Liver (tissue), 9 donors: ENCODE measurements around the gene FRAS1. TPM values are rescaled to one million over a fixed set of nuclear protein-coding genes. Genes with fewer than 3 reads are reported as not detected.

Experiments used
- DNase-seq: peaks from one replicate; pipeline ENCODE4 v3.0.0-alpha.2; 2017; ENCODE audit warnings: low spot score
- H3K27ac ChIP-seq, 2 donors: one replicate each; pipeline ENCODE4 v1.7.0; 2013; ENCODE audit warnings: inconsistent platforms in 2 of 2, low read length in 2 of 2, control low read depth in 1 of 2, low read depth in 1 of 2, mild to moderate bottlenecking in 1 of 2
- H3K27me3 ChIP-seq, 4 donors: one replicate each; pipeline versions ENCODE4 v1.6.1 to v1.7.0; 2013; ENCODE audit warnings: low read length in 3 of 4, inconsistent platforms in 1 of 4, mild to moderate bottlenecking in 1 of 4, moderate library complexity in 1 of 4; ENCODE audit not compliant: control insufficient read depth in 4 of 4, insufficient read depth in 4 of 4
- H3K36me3 ChIP-seq, 4 donors: one replicate each; pipeline versions ENCODE4 v1.6.1 to v1.7.0; 2013; ENCODE audit warnings: low read length in 3 of 4, mild to moderate bottlenecking in 3 of 4, low read depth in 1 of 4, moderate library complexity in 1 of 4; ENCODE audit not compliant: control insufficient read depth in 4 of 4, insufficient read depth in 3 of 4
- H3K4me1 ChIP-seq, 4 donors: one replicate each; pipeline versions ENCODE4 v1.6.1 to v1.7.0; 2013; ENCODE audit warnings: low read length in 3 of 4, mild to moderate bottlenecking in 3 of 4, moderate library complexity in 1 of 4; ENCODE audit not compliant: control insufficient read depth in 4 of 4, insufficient read depth in 4 of 4
- H3K4me3 ChIP-seq, 3 donors: one replicate each; pipeline versions ENCODE4 v1.6.1 to v1.7.0; 2013; ENCODE audit warnings: low read length in 3 of 3, control low read depth in 1 of 3, low read depth in 1 of 3, mild to moderate bottlenecking in 1 of 3
- H3K9ac ChIP-seq, 2 donors: one replicate each; pipeline ENCODE4 v1.7.0; 2013; ENCODE audit warnings: low read length in 2 of 2, mild to moderate bottlenecking in 2 of 2, moderate library complexity in 2 of 2, control low read depth in 1 of 2, low read depth in 1 of 2
- H3K9me3 ChIP-seq, 4 donors: one replicate each; pipeline versions ENCODE4 v1.6.1 to v1.7.0; 2013; ENCODE audit warnings: low read length in 3 of 4; ENCODE audit not compliant: control insufficient read depth in 4 of 4
- ATF3 ChIP-seq: IDR thresholded peaks from 2 replicates; pipeline ENCODE4 v1.6.1; 2016; ENCODE audit warnings: antibody characterized with exemption
- CTCF ChIP-seq: fragments of 150-350 bp; IDR thresholded peaks from 2 replicates; pipeline ENCODE4 v1.5.1; 2017; ENCODE audit warnings: improper control_type of control experiment, low read depth, low read length; ENCODE audit not compliant: missing input control
- EGR1 ChIP-seq, 2 donors: IDR thresholded peaks; 2 replicates each; pipeline ENCODE4 v1.6.1; 2016 to 2018; ENCODE audit warnings: antibody characterized with exemption in 2 of 2, low read depth in 2 of 2
- FOXA1 ChIP-seq: IDR thresholded peaks from 2 replicates; pipeline ENCODE4 v1.6.1; 2016; ENCODE audit warnings: antibody characterized with exemption
- FOXA2 ChIP-seq: IDR thresholded peaks from 2 replicates; pipeline ENCODE4 v1.6.1; 2016; ENCODE audit warnings: antibody characterized with exemption
- GABPA ChIP-seq, 2 donors: IDR thresholded peaks in 1 of 2; conservative IDR thresholded peaks in 1 of 2; 2 replicates each; pipeline ENCODE4 v1.6.1; 2016; ENCODE audit warnings: antibody characterized with exemption in 2 of 2, mild to moderate bottlenecking in 1 of 2, moderate library complexity in 1 of 2
- HNF4A ChIP-seq, 2 donors: conservative IDR thresholded peaks; 2 replicates each; pipeline ENCODE4 v1.6.1; 2016; ENCODE audit warnings: antibody characterized with exemption in 2 of 2, mild to moderate bottlenecking in 2 of 2
- HNF4G ChIP-seq: IDR thresholded peaks from 2 replicates; pipeline ENCODE4 v1.6.1; 2016; ENCODE audit warnings: antibody characterized with exemption
- MAX ChIP-seq: IDR thresholded peaks from 2 replicates; pipeline ENCODE4 v1.6.1; 2016; ENCODE audit warnings: antibody characterized with exemption
- NR2F2 ChIP-seq: IDR thresholded peaks from 2 replicates; pipeline ENCODE4 v1.6.1; 2016; ENCODE audit warnings: antibody characterized with exemption
- RAD21 ChIP-seq, 2 donors: IDR thresholded peaks; 2 replicates each; pipeline ENCODE4 v1.6.1; 2016; ENCODE audit warnings: antibody characterized with exemption in 2 of 2, mild to moderate bottlenecking in 2 of 2
- REST ChIP-seq: IDR thresholded peaks from 2 replicates; pipeline ENCODE4 v1.6.1; 2016; ENCODE audit warnings: antibody characterized with exemption, mild to moderate bottlenecking
- RXRA ChIP-seq, 2 donors: IDR thresholded peaks; 2 replicates each; pipeline ENCODE4 v1.6.1; 2017 to 2018; ENCODE audit warnings: antibody characterized with exemption in 2 of 2, mild to moderate bottlenecking in 1 of 2
- SP1 ChIP-seq: IDR thresholded peaks from 2 replicates; pipeline ENCODE4 v1.6.1; 2018; ENCODE audit warnings: antibody characterized with exemption, mild to moderate bottlenecking
- TAF1 ChIP-seq: conservative IDR thresholded peaks from 2 replicates; pipeline ENCODE4 v1.6.1; 2016; ENCODE audit warnings: antibody characterized with exemption, mild to moderate bottlenecking
- YY1 ChIP-seq: IDR thresholded peaks from 2 replicates; pipeline ENCODE4 v1.6.1; 2016; ENCODE audit warnings: antibody characterized with exemption, mild to moderate bottlenecking
- WGBS: extraction: QIAGEN DNeasy Blood & Tissue Kit; methylation state at CpG from one replicate; pipeline ENCODE4 v1.1.7; 2013; 5-methylcytosine and 5-hydroxymethylcytosine counted together
- polyA plus RNA-seq, 2 donors: library from polyadenylated mRNA; stranded (reverse) in 1 of 2; unstranded in 1 of 2; fragments of 200-250 nt in 1 of 2; fragments of >200 nt in 1 of 2; fragmentation: Nextera tagmentation in 1 of 2; extraction: Ambion mirVana in 1 of 2; gene quantifications; one replicate each; pipeline versions ENCODE4 v1.2.1 to v1.2.3, GENCODE V29; 2013 to 2015
- total RNA-seq, 2 donors: library from RNA; depleted of rRNA; stranded (reverse); fragments of >200 nt; gene quantifications; one replicate each; pipeline ENCODE4 v1.2.3, GENCODE V29; 2014
- donor health status: healthy.
- donor health status: healthy.
- donor health status: healthy.
- donor health status: healthy.
- donor health status: healthy.

Gene FRAS1
- total and polyA plus RNA-seq, 4 donors = 0.08 to 6.0 (median 1.1) TPM

GRCh38 chr4:78410676-78411075 is 353.6 kb downstream of the FRAS1 start:
- no peaks in the 10 kb centered on the region for H3K4me1 ChIP-seq
- H3K36me3 ChIP-seq = no peaks in the 10 kb centered on the region
- DNase-seq = no peak
- no peaks in the 10 kb centered on the region for H3K9me3 ChIP-seq
- H3K4me3 ChIP-seq = no peak overlapping the region
- TF ChIP-seq YY1 (no peak), RXRA (IDR thresholded peaks at IDR 0.05) (no peak), FOXA2 (no peak), GABPA (IDR thresholded peaks at IDR 0.05 in 1 of 2, conservative IDR thresholded peaks at IDR 0.05 in 1 of 2) (no peak), MAX (no peak)
- no peaks in the 10 kb centered on the region for H3K27me3 ChIP-seq
- 88% methylated on average over 1 of the region's 1 CpG for WGBS
- H3K9ac ChIP-seq = no peak overlapping the region
- H3K27ac ChIP-seq = no peak overlapping the region

DNA sequence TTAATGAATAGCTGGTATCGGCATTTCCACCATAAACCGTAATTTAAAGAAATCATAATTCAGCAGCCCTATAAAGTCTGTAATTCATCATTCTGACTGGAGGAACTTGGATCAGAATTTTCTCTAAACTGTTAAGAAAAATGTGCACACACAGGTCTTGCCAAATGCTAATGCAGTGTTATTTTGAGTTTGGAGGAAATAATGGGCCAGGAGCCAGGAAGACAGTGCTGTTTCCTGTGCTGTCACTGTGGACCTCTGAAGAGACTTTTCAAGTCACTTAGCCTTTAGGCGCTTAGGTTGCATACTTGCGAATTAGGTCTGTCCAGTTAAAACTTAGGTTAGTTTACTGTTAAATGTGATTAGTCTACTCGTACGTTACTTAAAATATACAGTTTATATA is 357.0 kb downstream of the FRAS1 start:
- H3K9me3 ChIP-seq = no peaks in the 10 kb centered on the region
- H3K36me3 ChIP-seq = no peaks in the 10 kb centered on the region
- H3K4me1 ChIP-seq = no peaks in the 10 kb centered on the region
- no peak overlapping the region for H3K9ac ChIP-seq
- no peak overlapping the region for H3K27ac ChIP-seq
- no peak for DNase-seq
- no peaks in the 10 kb centered on the region for H3K27me3 ChIP-seq
- no peak for TF ChIP-seq NR2F2
- 79% methylated on average over 6 of the region's 6 CpGs for WGBS
- H3K4me3 ChIP-seq = no peak overlapping the region

DNA sequence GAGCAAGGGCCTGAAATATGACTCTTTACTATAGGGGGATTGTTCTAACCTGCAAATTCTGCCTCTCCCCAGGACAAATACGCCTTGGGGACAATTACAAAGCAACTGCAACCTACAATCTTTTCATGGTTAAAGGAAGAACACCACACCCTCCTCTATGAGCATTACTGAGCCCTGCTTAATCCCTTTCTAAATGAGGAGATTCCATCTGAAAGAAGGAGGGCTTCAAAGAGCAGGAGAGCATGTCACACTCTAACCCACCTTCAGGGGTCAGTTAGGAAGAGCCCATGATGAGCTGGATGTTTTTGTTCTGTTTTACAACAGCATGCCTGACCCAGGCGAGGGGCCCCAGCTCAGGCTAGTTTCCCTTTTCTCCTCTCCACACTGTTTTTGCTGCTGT is 360.5 kb downstream of the FRAS1 start:
- TF ChIP-seq RXRA (IDR thresholded peaks at IDR 0.05) (no peak), RAD21 (IDR thresholded peaks at IDR 0.05) (no peak), TAF1 (no peak)
- Histone ChIP-seq H3K4me3 (no peak overlapping the region), H3K27ac (no peak overlapping the region), H3K9me3 (no peaks in the 10 kb centered on the region), H3K27me3 (no peaks in the 10 kb centered on the region), H3K4me1 (no peaks in the 10 kb centered on the region), H3K36me3 (no peaks in the 10 kb centered on the region), H3K9ac (no peak overlapping the region)
- DNase-seq = no peak
- 84% methylated on average over 2 of the region's 2 CpGs for WGBS

- H3K4me3 ChIP-seq = no peak overlapping the region
- H3K4me1 ChIP-seq = no peaks in the 10 kb centered on the region
- H3K27me3 ChIP-seq = no peaks in the 10 kb centered on the region
- no peak for DNase-seq
- no peak overlapping the region for H3K9ac ChIP-seq
- H3K36me3 ChIP-seq = no peaks in the 10 kb centered on the region
- WGBS = 84% methylated on average over 6 of the region's 6 CpGs
- no peaks in the 10 kb centered on the region for H3K9me3 ChIP-seq
- H3K27ac ChIP-seq = no peak overlapping the region
- TF ChIP-seq MAX (no peak), FOXA1 (no peak), NR2F2 (no peak), YY1 (no peak), TAF1 (no peak), RXRA (IDR thresholded peaks at IDR 0.05) (no peak), EGR1 (IDR thresholded peaks at IDR 0.05; ENCODE audit: low read depth in 2 of 2) (no peak), HNF4G (no peak), SP1 (no peak), CTCF (no peak), RAD21 (IDR thresholded peaks at IDR 0.05) (no peak), ATF3 (no peak), REST (no peak), FOXA2 (no peak), GABPA (IDR thresholded peaks at IDR 0.05 in 1 of 2, conservative IDR thresholded peaks at IDR 0.05 in 1 of 2) (no peak), HNF4A (conservative IDR thresholded peaks at IDR 0.05) (no peak)
Observed at GRCh38 chr4:78418406-78418805, 361.3 kb downstream of the FRAS1 start.
